ENCODE measurements around the gene MYCN. TPM values are rescaled to one million over a fixed set of nuclear protein-coding genes. Genes with fewer than 3 reads are reported as not detected.

The MYCN gene
- total RNA-seq, 4 donors from 2014 or later = not detected

DNA sequence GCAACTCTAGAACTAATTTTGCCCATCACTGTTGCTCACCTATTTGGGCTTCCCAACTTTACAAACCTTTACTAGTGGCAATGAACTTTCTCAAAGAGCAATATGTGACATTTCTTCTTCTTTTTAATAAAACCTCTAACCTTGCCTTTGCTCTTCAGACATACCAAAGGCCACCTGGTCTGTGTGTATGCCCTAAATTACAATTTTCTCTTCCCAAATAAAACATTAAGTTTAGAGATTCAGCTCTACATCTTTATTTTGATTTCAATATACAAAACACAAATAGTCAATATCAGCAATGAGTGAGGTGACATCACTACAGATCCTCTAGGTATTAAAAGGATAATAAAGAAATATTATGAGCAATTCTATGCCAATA, 35.1 kb upstream of the MYCN start:
- TF ChIP-seq, protein P1, sequence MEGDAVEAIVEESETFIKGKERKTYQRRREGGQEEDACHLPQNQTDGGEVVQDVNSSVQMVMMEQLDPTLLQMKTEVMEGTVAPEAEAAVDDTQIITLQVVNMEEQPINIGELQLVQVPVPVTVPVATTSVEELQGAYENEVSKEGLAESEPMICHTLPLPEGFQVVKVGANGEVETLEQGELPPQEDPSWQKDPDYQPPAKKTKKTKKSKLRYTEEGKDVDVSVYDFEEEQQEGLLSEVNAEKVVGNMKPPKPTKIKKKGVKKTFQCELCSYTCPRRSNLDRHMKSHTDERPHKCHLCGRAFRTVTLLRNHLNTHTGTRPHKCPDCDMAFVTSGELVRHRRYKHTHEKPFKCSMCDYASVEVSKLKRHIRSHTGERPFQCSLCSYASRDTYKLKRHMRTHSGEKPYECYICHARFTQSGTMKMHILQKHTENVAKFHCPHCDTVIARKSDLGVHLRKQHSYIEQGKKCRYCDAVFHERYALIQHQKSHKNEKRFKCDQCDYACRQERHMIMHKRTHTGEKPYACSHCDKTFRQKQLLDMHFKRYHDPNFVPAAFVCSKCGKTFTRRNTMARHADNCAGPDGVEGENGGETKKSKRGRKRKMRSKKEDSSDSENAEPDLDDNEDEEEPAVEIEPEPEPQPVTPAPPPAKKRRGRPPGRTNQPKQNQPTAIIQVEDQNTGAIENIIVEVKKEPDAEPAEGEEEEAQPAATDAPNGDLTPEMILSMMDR (IDR thresholded peaks at IDR 0.05; ENCODE audit: low read depth) = no peak

DNA sequence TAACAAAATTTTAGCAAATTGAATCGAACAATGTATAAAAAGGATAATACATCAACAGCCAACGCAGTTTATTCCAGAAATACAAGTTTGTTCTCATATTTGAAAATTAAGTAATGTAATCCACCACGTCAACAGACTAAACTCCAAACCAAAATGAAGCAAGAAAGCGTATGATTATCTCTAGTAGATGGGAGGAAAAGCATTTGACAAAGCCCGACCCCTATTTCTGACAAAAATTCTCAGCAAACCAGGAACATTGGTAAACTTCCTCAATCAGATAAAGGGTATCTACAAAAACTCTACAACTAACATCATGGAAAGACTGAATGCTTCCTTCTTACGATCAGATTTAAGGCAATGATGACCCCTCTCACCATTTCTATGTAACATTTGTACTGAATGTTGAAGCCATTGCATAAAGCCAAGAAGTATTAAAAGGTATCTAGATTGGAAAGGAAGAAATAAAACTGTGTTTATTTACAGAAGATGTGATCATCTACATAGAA, 34.3 kb upstream of the MYCN start:
- TF ChIP-seq, protein P1 (IDR thresholded peaks at IDR 0.05; ENCODE audit: low read depth) = no peak

DNA sequence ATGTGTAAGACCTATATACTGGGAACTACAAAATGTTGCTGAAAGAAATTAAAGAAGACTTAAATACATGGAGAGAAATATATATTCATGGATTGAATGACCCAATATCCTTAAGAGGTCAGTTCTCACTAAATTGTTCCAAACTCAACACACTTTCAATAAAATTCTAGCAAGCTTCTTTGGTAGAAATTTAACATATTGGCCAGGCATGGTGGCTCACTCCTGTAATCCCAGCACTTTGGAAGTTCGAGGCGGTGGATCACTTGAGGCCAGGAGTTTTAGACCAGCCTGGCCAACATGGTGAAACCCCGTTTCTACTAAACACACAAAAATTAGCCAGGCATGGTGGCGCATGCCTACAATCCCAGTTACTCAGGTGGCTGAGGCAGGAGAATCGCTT, 33.6 kb upstream of the MYCN start:
- TF ChIP-seq, protein P1 (IDR thresholded peaks at IDR 0.05; ENCODE audit: low read depth) = no peak

DNA sequence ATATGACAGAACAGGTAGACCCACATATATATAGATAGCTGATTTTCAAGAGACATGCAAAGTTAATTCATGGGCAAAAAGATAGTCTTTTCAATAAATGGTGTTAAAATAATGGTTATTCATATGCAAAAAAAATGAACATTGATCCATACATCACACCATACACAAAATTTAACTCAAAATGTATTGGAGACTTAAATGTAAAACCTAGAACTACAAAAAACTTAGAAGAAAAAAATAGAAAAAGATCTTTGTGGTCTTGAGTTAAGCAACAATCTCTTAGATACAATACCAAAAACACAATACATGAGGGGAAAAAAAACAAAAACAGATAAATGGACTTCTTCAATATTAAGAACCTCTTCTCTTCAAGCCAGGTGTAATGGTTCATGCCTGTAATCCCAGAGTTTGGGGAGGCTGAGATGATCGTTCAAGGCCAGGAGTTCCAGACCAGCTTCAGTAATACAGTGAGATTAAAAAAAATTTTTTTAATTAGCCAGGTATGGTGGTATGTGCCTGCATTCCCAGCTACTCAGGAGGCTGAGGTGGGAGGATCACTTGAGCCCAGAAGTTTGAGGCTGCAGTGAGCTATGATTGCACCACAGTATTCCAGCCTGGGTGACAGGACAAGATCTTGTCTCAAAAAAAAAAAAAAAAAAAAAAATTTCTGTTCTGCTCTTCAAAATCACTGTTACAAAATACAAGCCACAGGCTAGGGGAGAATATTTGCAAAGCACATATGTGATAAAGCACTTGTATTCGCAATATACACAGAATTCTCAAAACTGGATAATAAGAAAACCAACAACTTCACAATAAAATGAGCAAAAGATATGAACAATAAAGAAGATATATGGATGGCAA, 32.7 kb upstream of the MYCN start:
- TF ChIP-seq, protein P1 (IDR thresholded peaks at IDR 0.05; ENCODE audit: low read depth) = no peak

DNA sequence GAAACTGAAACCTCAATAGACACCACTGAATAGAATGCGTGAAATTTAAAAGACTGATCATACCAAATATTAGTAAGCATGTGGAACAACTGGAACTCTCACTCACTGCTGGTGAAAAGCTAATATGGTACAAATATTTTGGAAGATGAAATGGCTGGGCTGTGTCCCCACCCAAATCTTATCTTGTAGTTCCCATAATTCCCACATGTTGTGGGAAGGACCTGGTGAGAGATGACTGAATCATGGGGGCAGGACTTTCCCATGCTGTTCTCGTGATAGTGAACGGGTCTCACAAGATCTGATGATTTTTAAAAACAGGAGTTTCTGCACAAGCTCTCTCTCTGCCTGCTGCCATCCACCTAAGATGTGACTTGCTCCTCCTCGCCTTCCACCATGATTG, 32.0 kb upstream of the MYCN start:
- TF ChIP-seq, protein P1 (IDR thresholded peaks at IDR 0.05; ENCODE audit: low read depth) = no peak

DNA sequence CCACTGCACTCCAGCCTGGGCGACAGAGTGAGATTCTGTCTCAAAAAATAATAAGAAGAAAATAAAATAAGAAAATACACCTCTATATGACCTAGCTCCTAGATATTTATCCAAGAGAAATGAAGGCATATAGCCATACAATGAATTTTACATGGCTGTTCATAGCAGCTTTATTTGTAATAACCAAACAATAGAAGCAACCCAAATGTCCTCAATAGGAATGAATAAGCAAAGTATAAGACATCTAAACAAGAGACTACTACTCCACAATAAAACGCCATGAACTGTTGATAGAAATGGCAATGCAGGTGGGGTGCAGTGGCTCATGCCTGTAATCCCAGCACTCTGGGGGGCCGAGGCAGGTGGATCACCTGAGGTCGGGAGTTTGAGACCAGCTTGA, 31.2 kb upstream of the MYCN start:
- TF ChIP-seq, protein P1 (IDR thresholded peaks at IDR 0.05; ENCODE audit: low read depth) = no peak

DNA sequence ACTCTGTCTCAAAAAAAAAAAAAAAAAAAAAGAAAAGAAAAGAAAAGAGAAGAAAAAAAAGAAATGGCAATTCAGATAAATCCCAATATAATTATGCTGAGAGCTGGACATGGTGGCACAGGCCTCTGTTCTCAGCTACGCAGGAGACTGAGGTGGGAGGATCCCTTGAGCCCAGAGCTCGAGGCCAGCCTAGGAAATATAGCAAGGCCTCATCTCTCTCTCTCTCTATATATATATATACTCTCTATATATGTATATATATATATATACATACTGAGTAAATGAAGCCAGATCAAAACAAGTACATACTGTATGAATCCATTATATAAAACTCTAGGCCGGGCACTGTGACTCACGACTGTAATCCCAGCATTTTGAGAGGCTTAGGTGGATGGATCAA, 30.6 kb upstream of the MYCN start:
- TF ChIP-seq, protein P1 (IDR thresholded peaks at IDR 0.05; ENCODE audit: low read depth) = no peak

Measured in subcutaneous adipose tissue (tissue), 4 donors.